GM18511 (cell line): ENCODE measurements around the gene MOGAT1.
A peak's percentile ranks its signal among the peaks of the same experiment; 100 is the strongest.

Experiments used
- ATAC-seq: cut with Tn5 transposase; IDR thresholded peaks from one replicate; pipeline ENCODE4 v1.9.1; 2021; ENCODE audit warnings: mild to moderate bottlenecking, moderate library complexity; ENCODE audit not compliant: unreplicated experiment

MOGAT1 gene

GRCh38 chr2:222671259-222672067, at the start of gene MOGAT1:
MOGAT1 (plus strand) TSS chr2:222671658; CDS start chr2:222671786, 128 bp downstream.
- peak; percentile 64 for ATAC-seq

GRCh38 chr2:222621893-222622292, 49.6 kb upstream of the MOGAT1 start:
- no peak for ATAC-seq

GRCh38 chr2:222622910-222623309, 48.5 kb upstream of the MOGAT1 start:
- ATAC-seq: no peak

- ATAC-seq: no peak
These were observed 47.6 kb upstream of the MOGAT1 start for GRCh38 chr2:222623756-222624309.

GRCh38 chr2:222627764-222628163, 43.7 kb upstream of the MOGAT1 start:
- no peak for ATAC-seq

GRCh38 chr2:222635295-222635694, 36.2 kb upstream of the MOGAT1 start:
- ATAC-seq: no peak

- no peak for ATAC-seq
These were observed 34.4 kb upstream of the MOGAT1 start for GRCh38 chr2:222637067-222637466.

- no peak for ATAC-seq
These were observed 30.1 kb upstream of the MOGAT1 start for GRCh38 chr2:222641336-222641735.

- no peak for ATAC-seq
These were observed 28.3 kb upstream of the MOGAT1 start for GRCh38 chr2:222643134-222643533.

GRCh38 chr2:222646008-222646407, 25.4 kb upstream of the MOGAT1 start:
- no peak for ATAC-seq

- no peak for ATAC-seq
These were observed 21.7 kb upstream of the MOGAT1 start for GRCh38 chr2:222649801-222650200.

GRCh38 chr2:222651718-222652418, 19.6 kb upstream of the MOGAT1 start:
- ATAC-seq: no peak

- ATAC-seq: no peak
These were observed 18.8 kb upstream of the MOGAT1 start for GRCh38 chr2:222652491-222653255.

- ATAC-seq: no peak
These were observed 18.2 kb upstream of the MOGAT1 start for GRCh38 chr2:222653280-222653679.

- peak; percentile 91 for ATAC-seq
These were observed 15.5 kb upstream of the MOGAT1 start, which contains the start of gene FARSB for GRCh38 chr2:222655787-222656525. FARSB (minus strand) TSS chr2:222656092; CDS start chr2:222656073, 19 bp downstream.

- peak; percentile 39 for ATAC-seq
These were observed 14.7 kb upstream of the MOGAT1 start for GRCh38 chr2:222656526-222657446.

GRCh38 chr2:222663479-222663878, 8.0 kb upstream of the MOGAT1 start:
- no peak for ATAC-seq

- no peak for ATAC-seq
These were observed 2.8 kb upstream of the MOGAT1 start for GRCh38 chr2:222668494-222669154.

GRCh38 chr2:222669353-222669752, 2.1 kb upstream of the MOGAT1 start:
- ATAC-seq: no peak
